ENCODE results near the gene LARP1.

DNA sequence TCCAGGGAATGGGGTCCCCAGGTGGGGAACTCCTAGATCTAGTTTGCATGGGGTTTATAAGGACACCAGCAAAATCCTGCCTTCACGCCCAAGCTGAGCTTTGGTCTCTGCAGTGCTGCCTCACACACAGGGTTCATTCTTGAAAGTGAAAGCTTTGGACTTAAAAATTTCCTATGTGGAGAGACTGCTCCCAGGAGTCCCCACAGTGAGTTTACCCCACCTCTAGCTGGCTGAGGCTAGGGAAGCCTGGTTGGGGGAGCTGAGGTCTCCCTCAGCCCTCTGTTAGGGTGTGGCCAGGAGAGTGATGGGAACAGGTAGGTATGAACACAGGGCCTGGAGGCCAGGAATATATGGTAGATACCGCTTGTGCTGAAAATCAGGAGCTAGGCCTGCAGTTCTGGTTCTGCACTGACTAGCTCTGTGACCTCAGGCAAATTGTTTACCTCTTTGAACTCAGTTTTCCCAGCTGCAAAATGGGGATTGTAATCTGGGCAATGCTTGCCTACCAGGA lies 41.5 kb upstream of the LARP1 start:
- TF ChIP-seq, protein P1, sequence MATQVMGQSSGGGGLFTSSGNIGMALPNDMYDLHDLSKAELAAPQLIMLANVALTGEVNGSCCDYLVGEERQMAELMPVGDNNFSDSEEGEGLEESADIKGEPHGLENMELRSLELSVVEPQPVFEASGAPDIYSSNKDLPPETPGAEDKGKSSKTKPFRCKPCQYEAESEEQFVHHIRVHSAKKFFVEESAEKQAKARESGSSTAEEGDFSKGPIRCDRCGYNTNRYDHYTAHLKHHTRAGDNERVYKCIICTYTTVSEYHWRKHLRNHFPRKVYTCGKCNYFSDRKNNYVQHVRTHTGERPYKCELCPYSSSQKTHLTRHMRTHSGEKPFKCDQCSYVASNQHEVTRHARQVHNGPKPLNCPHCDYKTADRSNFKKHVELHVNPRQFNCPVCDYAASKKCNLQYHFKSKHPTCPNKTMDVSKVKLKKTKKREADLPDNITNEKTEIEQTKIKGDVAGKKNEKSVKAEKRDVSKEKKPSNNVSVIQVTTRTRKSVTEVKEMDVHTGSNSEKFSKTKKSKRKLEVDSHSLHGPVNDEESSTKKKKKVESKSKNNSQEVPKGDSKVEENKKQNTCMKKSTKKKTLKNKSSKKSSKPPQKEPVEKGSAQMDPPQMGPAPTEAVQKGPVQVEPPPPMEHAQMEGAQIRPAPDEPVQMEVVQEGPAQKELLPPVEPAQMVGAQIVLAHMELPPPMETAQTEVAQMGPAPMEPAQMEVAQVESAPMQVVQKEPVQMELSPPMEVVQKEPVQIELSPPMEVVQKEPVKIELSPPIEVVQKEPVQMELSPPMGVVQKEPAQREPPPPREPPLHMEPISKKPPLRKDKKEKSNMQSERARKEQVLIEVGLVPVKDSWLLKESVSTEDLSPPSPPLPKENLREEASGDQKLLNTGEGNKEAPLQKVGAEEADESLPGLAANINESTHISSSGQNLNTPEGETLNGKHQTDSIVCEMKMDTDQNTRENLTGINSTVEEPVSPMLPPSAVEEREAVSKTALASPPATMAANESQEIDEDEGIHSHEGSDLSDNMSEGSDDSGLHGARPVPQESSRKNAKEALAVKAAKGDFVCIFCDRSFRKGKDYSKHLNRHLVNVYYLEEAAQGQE (IDR thresholded peaks at IDR 0.05; ENCODE audit: low read depth): no peak
- TF ChIP-seq, protein P2, sequence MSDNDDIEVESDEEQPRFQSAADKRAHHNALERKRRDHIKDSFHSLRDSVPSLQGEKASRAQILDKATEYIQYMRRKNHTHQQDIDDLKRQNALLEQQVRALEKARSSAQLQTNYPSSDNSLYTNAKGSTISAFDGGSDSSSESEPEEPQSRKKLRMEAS (IDR thresholded peaks at IDR 0.05): no peak
- no peak for TF ChIP-seq EP300 (IDR thresholded peaks at IDR 0.05; ENCODE audit: borderline replicate concordance)
- TF ChIP-seq RAD21 (IDR thresholded peaks at IDR 0.05; ENCODE audit: low read depth): no peak
- TF ChIP-seq CEBPB (IDR thresholded peaks at IDR 0.05): no peak

Measured in Ishikawa (cell line).